GM18526 (cell line): ENCODE data around the gene CNN2.

Source experiments
- POLR2A ChIP-seq: IDR thresholded peaks from 3 replicates; pipeline ENCODE4 v1.6.1; 2011; ENCODE audit not compliant: insufficient read length; ENCODE audit errors: extremely low read depth

Gene CNN2

GRCh38 chr19:1046117-1046626 lies 19.8 kb downstream of the CNN2 start:
- no peak for TF ChIP-seq POLR2A

GRCh38 chr19:1046836-1047695 lies 20.7 kb downstream of the CNN2 start:
- TF ChIP-seq POLR2A: no peak

GRCh38 chr19:1047696-1048147 lies 21.3 kb downstream of the CNN2 start:
- no peak for TF ChIP-seq POLR2A

- no peak for TF ChIP-seq POLR2A
Measured at GRCh38 chr19:1049106-1049505, 22.7 kb downstream of the CNN2 start.

- TF ChIP-seq POLR2A: no peak
Measured at GRCh38 chr19:1049800-1050199, 23.4 kb downstream of the CNN2 start.

- no peak for TF ChIP-seq POLR2A
Measured at GRCh38 chr19:1050989-1051788, 24.8 kb downstream of the CNN2 start.

- no peak for TF ChIP-seq POLR2A
Measured at GRCh38 chr19:1051791-1052190, 25.4 kb downstream of the CNN2 start.

GRCh38 chr19:1052349-1052975 lies 26.1 kb downstream of the CNN2 start:
- no peak for TF ChIP-seq POLR2A

GRCh38 chr19:1053176-1054101 lies 27.0 kb downstream of the CNN2 start:
- TF ChIP-seq POLR2A: no peak

- no peak for TF ChIP-seq POLR2A
Measured at GRCh38 chr19:1054102-1055027, 28.0 kb downstream of the CNN2 start.

- no peak for TF ChIP-seq POLR2A
Measured at GRCh38 chr19:1055028-1055425, 28.6 kb downstream of the CNN2 start.

GRCh38 chr19:1055886-1056620 lies 29.6 kb downstream of the CNN2 start:
- TF ChIP-seq POLR2A: no peak
